Stimulated activated CD4-positive, alpha-beta T cell treated with anti-CD3 and anti-CD28 coated beads, Interleukin-15, amount 100 ng/mL, for 1 hour (primary cell): ENCODE data around the gene PFDN4.

Experiments
- DNase-seq, 2 donors: peaks; one replicate each; pipeline ENCODE4 v3.0.0-alpha.2; 2020; ENCODE audit warnings: low read depth in 1 of 2, low spot score in 1 of 2

PFDN4 gene

GRCh38 chr20:54200487-54201267 is 7.2 kb upstream of the PFDN4 start:
- no peak for DNase-seq

GRCh38 chr20:54201268-54201846 is 6.5 kb upstream of the PFDN4 start:
- DNase-seq: no peak

GRCh38 chr20:54203281-54203680 is 4.6 kb upstream of the PFDN4 start:
- no peak for DNase-seq

- no peak for DNase-seq
Observed at GRCh38 chr20:54204063-54204462, 3.8 kb upstream of the PFDN4 start.

GRCh38 chr20:54204481-54204880 is 3.4 kb upstream of the PFDN4 start:
- no peak for DNase-seq

GRCh38 chr20:54205450-54205849 is 2.4 kb upstream of the PFDN4 start:
- DNase-seq: no peak

GRCh38 chr20:54207053-54207742 is 689 bp upstream of the PFDN4 start:
- no peak for DNase-seq

GRCh38 chr20:54208548-54209176 is 775 bp downstream of the PFDN4 start:
- DNase-seq: no peak

GRCh38 chr20:54209216-54209813 is 1.4 kb downstream of the PFDN4 start:
- no peak for DNase-seq

GRCh38 chr20:54212226-54212625 is 4.3 kb downstream of the PFDN4 start:
- no peak for DNase-seq

- no peak for DNase-seq
Observed at GRCh38 chr20:54212871-54213270, 5.0 kb downstream of the PFDN4 start.

GRCh38 chr20:54214566-54214965 is 6.7 kb downstream of the PFDN4 start:
- DNase-seq: no peak

GRCh38 chr20:54215157-54215789 is 7.4 kb downstream of the PFDN4 start:
- no peak for DNase-seq

GRCh38 chr20:54217762-54218161 is 9.9 kb downstream of the PFDN4 start:
- DNase-seq: no peak

- no peak for DNase-seq
Observed at GRCh38 chr20:54218470-54218869, 10.6 kb downstream of the PFDN4 start.

- DNase-seq: no peak
Observed at GRCh38 chr20:54219751-54220426, 12.0 kb downstream of the PFDN4 start.

- no peak for DNase-seq
Observed at GRCh38 chr20:54220722-54221121, 12.8 kb downstream of the PFDN4 start.

- no peak for DNase-seq
Observed at GRCh38 chr20:54221353-54221752, 13.5 kb downstream of the PFDN4 start.

GRCh38 chr20:54221996-54222890 is 14.4 kb downstream of the PFDN4 start:
- no peak for DNase-seq
